HG03060 (cell line): ENCODE results near the gene RPP25.
"Not testable (repeated sequence)": the region's sequence is repeated elsewhere in the genome, so short reads cannot be mapped to it uniquely, and the experiment has no call there.

Experiments used
- ATAC-seq: cut with Tn5 transposase; IDR thresholded peaks from one replicate; pipeline ENCODE4 v1.9.1; 2021; ENCODE audit warnings: low read depth, moderate number of reproducible peaks; ENCODE audit not compliant: unreplicated experiment

RPP25 gene

GRCh38 chr15:74924525-74924924 is 32.0 kb downstream of the RPP25 start:
- no peak for ATAC-seq

GRCh38 chr15:74920456-74920855 is 36.1 kb downstream of the RPP25 start:
- no peak for ATAC-seq

GRCh38 chr15:74917676-74918075 is 38.9 kb downstream of the RPP25 start:
- no peak for ATAC-seq

DNA sequence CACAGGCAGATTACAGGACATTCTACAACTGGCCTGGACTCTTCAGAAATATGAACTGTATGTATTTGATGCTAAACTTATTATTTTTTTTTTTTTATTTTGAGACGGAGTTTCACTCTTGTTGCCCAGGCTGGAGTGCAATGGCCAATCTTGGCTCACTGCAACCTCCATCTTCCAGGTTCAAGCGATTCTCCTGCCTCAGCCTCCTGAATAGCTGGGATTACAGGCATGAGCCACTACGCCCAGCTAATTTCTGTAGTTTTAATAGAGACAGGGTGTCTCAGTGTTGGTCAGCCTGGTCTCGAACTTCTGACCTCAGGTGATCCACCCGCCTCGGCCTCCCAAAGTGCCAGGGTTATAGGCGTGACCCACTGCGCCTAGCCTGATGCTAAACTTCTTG is 42.8 kb downstream of the RPP25 start:
- ATAC-seq = not testable (repeated sequence)

- ATAC-seq = no peak
These were observed 43.5 kb downstream of the RPP25 start for GRCh38 chr15:74913041-74913440.

- no peak for ATAC-seq
These were observed 47.9 kb downstream of the RPP25 start for GRCh38 chr15:74908635-74909034.

GRCh38 chr15:74907163-74907870 is 49.3 kb downstream of the RPP25 start:
- no peak for ATAC-seq

DNA sequence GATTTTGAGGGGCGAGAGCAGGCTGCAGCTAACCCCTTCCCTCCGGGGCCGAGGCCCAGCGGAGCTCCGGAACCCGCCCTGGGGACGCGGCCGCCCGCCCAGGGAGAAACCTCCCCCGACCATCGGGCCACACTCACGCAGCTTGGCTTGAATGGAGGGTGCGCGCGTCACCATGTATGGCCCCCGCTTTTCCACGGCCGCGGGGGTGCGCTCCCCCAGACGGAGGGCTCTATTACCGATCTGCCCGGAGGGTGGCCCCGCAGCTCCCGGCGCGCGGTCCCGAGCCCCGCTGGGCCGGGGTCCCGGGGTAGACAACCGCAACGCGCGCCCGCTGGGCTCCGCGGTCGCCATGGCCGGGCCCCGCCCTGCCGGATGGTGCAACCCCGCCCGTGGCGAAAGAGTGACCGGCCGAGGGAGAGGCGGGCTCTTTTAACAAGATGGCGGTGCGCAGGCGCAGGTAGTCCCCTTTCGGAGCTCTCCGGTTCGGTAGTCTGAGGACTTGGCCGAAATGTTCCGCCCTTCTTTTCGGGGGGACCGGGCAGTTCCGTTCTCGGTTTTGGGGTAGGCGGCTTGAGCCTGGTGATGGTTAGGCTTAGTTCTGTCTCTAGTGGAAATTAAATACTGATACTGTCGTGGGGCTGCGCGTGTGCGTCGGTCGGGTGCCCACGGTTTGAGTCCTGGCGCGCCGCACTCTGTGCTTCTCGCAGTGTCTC is 50.0 kb downstream of the RPP25 start, which contains the start of gene FAM219B:
TSS of gene FAM219B (minus strand) at position 402 of the 713 bp plus-strand sequence. CDS start at position 351, 51 bp downstream.
- ATAC-seq = no peak

DNA sequence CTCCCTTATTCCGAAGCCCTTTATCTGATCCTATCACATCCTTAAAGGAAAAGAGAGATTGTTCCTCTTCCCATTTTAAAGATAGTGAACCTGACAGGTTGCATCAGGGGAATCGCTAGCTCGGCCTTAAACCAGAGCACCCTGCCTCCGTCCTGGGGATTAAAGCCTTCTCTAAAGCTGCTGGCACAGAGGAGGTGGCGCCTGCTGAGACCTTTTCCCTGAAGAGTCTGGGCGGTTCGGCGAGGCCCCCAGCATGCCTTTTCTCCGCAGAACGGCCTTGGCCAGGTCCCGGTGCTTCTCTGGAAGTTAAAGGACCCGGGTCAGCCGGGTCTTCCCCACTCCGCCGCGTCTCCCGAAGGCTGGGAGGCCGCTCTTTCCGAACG is 50.5 kb downstream of the RPP25 start:
- no peak for ATAC-seq
